IPS-15b (cell line): ENCODE results near the gene PIK3R6.

Source experiments
- H3K27me3 ChIP-seq: one replicate; pipeline ENCODE4 v1.6.1; 2013; ENCODE audit warnings: low read length; ENCODE audit not compliant: control insufficient read depth, insufficient read depth
- H3K36me3 ChIP-seq: one replicate; pipeline ENCODE4 v1.6.1; 2013; ENCODE audit warnings: low read length; ENCODE audit not compliant: control insufficient read depth, insufficient read depth
- H3K4me1 ChIP-seq: one replicate; pipeline ENCODE4 v1.6.1; 2013; ENCODE audit warnings: mild to moderate bottlenecking, low read length; ENCODE audit not compliant: control insufficient read depth, insufficient read depth
- H3K4me3 ChIP-seq: one replicate; pipeline ENCODE4 v1.5.1; 2013; ENCODE audit warnings: low read depth, low read length
- H3K9ac ChIP-seq: one replicate; pipeline ENCODE4 v1.6.1; 2013; ENCODE audit warnings: low read depth, mild to moderate bottlenecking, low read length
- H3K9me3 ChIP-seq: one replicate; pipeline ENCODE4 v1.6.1; 2013; ENCODE audit warnings: mild to moderate bottlenecking, low read length; ENCODE audit not compliant: control insufficient read depth, insufficient read depth

Gene PIK3R6

DNA sequence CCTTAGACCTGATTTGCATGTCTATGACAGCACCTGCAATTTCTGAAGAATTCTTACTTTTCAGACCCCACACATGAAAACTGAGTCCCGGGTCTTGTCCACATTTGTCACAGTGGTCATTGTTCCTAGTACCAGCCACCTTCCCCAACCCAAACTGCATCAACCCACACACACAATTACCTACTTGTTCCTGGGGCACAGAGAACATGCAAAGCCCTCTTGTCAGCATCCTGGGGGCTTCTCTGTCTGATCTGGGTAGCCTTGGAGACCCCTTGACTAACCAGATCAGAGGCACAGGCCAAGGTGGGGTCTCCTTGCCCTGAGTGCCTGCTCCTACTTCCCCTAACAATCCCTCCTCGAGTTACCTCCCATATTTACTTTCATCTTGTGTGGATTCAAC is 36.7 kb upstream of the PIK3R6 start:
- H3K36me3 ChIP-seq, result no peaks in the 10 kb centered on the region
- H3K4me1 ChIP-seq, result no peaks in the 10 kb centered on the region
- H3K27me3 ChIP-seq, result no peaks in the 10 kb centered on the region

GRCh38 chr17:8900626-8901585 is 33.4 kb upstream of the PIK3R6 start:
- H3K36me3 ChIP-seq, result no peaks in the 10 kb centered on the region
- H3K4me3 ChIP-seq, result no peak overlapping the region
- no peaks in the 10 kb centered on the region for H3K9me3 ChIP-seq
- H3K9ac ChIP-seq, result no peak overlapping the region
- no peaks in the 10 kb centered on the region for H3K27me3 ChIP-seq
- no peaks in the 10 kb centered on the region for H3K4me1 ChIP-seq

More for the DNA sequence above, 36.7 kb upstream of the PIK3R6 start:
- H3K4me3 ChIP-seq, result no peak overlapping the region
- no peaks in the 10 kb centered on the region for H3K9me3 ChIP-seq
- H3K9ac ChIP-seq, result no peak overlapping the region

- Histone ChIP-seq H3K9ac (no peak overlapping the region), H3K36me3 (no peaks in the 10 kb centered on the region), H3K4me1 (no peaks in the 10 kb centered on the region), H3K4me3 (no peak overlapping the region), H3K9me3 (no peaks in the 10 kb centered on the region), H3K27me3 (no peaks in the 10 kb centered on the region)
These were observed 32.7 kb upstream of the PIK3R6 start for GRCh38 chr17:8900207-8900606.

- Histone ChIP-seq H3K9ac (no peak overlapping the region), H3K9me3 (no peaks in the 10 kb centered on the region), H3K4me3 (no peak overlapping the region), H3K36me3 (no peaks in the 10 kb centered on the region), H3K4me1 (peaks cover 3% of the 10 kb centered on the region), H3K27me3 (no peaks in the 10 kb centered on the region)
These were observed 31.2 kb upstream of the PIK3R6 start for GRCh38 chr17:8898636-8899035.

- Histone ChIP-seq H3K9ac (no peak overlapping the region), H3K4me1 (peaks cover 3% of the 10 kb centered on the region), H3K9me3 (no peaks in the 10 kb centered on the region), H3K36me3 (no peaks in the 10 kb centered on the region), H3K27me3 (no peaks in the 10 kb centered on the region), H3K4me3 (no peak overlapping the region)
These were observed 30.7 kb upstream of the PIK3R6 start for GRCh38 chr17:8898126-8898525.

DNA sequence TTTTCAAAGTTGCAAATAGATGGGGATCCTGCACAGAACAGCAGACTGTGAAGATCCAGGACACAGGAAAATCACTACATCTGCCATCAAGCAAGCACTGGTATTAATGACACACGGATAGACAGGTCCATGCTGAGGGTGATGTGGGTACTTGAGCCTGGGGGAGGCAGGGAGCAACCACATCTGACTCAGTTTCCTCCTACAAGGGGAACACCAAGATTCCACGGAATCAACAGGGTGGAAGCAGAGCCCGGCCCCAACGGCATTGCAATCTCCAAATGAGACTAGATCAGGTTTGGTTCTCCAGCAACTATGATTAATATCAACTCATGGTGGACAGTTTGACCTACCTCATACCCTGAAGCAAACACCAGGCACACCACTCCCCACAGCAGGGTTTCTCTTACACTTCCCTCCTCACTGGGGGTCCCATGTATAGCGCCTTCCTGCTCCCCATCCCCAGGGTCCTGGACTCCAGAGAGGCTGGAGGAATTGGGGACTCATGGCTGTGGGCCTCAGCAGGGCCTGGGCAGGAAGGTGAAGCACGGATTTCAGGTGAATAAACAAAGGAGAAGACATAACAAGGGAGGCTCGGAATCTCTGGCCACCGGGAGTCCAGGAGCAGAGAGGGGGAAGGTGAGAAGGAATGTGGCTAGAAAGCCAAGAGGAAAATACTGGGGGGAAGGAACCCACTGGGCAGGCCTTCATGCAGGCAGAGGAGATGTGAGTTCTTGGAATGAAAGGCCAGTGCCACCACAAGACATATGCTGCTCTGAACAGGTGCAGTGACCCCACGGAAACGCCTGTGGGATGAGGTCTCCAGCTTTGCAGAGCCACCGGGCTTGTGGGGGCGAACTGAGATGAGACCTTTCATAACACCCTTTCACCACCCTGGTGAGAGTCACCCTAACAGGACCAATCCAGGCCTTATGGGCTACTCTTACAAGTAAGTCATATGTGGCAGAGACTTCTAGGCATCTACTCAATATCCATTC is 29.5 kb upstream of the PIK3R6 start:
- Histone ChIP-seq H3K9ac (no peak overlapping the region), H3K27me3 (no peaks in the 10 kb centered on the region), H3K4me3 (no peak overlapping the region), H3K36me3 (no peaks in the 10 kb centered on the region), H3K9me3 (no peaks in the 10 kb centered on the region), H3K4me1 (peaks cover 3% of the 10 kb centered on the region)

- H3K4me3 ChIP-seq, result no peak overlapping the region
- no peaks in the 10 kb centered on the region for H3K9me3 ChIP-seq
- H3K4me1 ChIP-seq, result peaks cover 3% of the 10 kb centered on the region
- H3K9ac ChIP-seq, result no peak overlapping the region
- no peaks in the 10 kb centered on the region for H3K36me3 ChIP-seq
- no peaks in the 10 kb centered on the region for H3K27me3 ChIP-seq
These were observed 28.6 kb upstream of the PIK3R6 start for GRCh38 chr17:8896087-8896486.

DNA sequence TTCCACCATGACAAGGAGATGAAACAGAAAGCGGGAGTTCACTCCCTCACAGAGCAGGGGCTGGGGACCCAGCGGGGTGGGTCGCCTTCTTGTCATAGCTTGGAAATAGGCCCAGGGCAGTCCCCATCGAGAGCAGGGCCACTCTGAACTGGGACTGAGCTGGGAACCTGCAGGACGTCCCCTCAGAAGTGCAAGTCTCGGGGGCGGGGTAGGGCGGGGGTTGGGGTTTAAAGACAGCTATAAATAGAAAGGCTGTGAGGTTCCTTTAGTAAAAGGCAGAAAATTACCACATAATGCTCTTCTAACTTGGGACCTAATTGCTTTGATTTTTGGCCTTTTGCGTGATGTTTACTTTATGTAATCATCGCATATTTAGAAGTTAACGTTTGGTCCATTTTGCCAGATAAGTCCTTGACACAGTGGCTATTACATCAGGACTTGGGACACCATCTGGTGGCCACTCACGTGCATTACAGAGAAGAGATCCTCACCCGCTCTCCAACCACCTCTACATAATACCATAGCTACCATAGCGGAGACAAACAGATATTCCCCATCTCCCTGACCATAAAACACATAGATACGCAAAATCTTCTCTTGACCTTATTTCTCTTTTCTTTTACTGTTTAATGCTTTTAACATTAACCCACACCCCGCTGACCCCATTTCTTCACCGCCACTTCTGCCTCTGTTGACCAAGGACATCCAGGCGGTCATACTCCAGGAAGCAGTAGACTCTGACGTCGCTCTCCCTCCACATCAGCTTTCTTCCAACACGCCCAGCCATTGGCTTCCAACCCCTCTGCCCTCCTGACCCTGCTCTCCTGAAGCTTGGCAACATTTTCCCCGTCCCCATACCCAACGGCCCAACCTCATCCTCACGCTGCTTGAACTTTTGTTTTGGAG is 27.5 kb upstream of the PIK3R6 start:
- H3K36me3 ChIP-seq, result no peaks in the 10 kb centered on the region

DNA sequence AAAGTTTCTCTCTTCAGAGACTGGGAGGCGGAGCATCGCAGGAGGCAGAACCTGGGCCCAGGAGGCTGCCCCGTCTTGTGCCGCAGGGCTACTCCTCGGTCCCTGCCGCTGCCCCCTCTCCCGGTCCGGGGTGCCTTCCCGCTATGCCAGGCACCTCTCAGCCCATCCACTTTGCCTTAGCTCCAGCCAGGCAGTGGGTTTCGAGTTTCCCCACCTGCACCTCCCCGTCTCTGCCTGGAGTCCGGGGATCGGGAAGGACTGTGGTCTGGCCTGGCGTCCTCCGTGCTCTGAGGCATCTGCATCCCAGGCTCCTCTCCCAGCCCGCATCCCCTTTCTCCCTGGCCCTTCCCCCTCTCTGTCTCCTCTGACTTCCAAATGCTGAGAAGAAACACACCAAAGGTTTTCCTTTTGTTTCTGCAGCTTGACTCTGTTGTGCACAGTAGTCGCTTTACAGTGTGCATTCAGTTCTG is 26.8 kb upstream of the PIK3R6 start:
- Histone ChIP-seq H3K27me3 (no peaks in the 10 kb centered on the region), H3K36me3 (no peaks in the 10 kb centered on the region), H3K4me3 (peak overlapping the region; percentile 51), H3K9me3 (no peaks in the 10 kb centered on the region), H3K4me1 (peaks cover 3% of the 10 kb centered on the region), H3K9ac (peak overlapping the region; percentile 3)

More for the DNA sequence above, 27.5 kb upstream of the PIK3R6 start:
- Histone ChIP-seq H3K4me3 (peak overlapping the region; percentile 51), H3K27me3 (no peaks in the 10 kb centered on the region), H3K9me3 (no peaks in the 10 kb centered on the region), H3K4me1 (peaks cover 3% of the 10 kb centered on the region), H3K9ac (no peak overlapping the region)

GRCh38 chr17:8893621-8894201 is 26.2 kb upstream of the PIK3R6 start:
- peaks cover 4% of the 10 kb centered on the region for H3K4me1 ChIP-seq
- no peaks in the 10 kb centered on the region for H3K9me3 ChIP-seq
- H3K9ac ChIP-seq, result no peak overlapping the region
- no peaks in the 10 kb centered on the region for H3K27me3 ChIP-seq
- no peaks in the 10 kb centered on the region for H3K36me3 ChIP-seq
- H3K4me3 ChIP-seq, result peak overlapping the region; percentile 51
